Activated naive CD8-positive, alpha-beta T cell (primary cell): Measurements from ENCODE around the gene CSNK2B.
"Not testable (repeated sequence)": the region's sequence is repeated elsewhere in the genome, so short reads cannot be mapped to it uniquely, and the experiment has no call there.

ENCODE experiments used
- H3K27ac Mint-ChIP-seq: one replicate; pipeline ENCODE4 v1.8.0; 2021; ENCODE audit warnings: mixed read lengths
- H3K27me3 Mint-ChIP-seq: one replicate; pipeline ENCODE4 v1.8.0; 2021; ENCODE audit warnings: mixed read lengths
- H3K36me3 Mint-ChIP-seq: one replicate; pipeline ENCODE4 v1.8.0; 2021; ENCODE audit warnings: mixed read lengths
- H3K4me1 Mint-ChIP-seq: one replicate; pipeline ENCODE4 v1.8.0; 2021; ENCODE audit warnings: low read depth, mixed read lengths
- H3K4me3 Mint-ChIP-seq: one replicate; pipeline ENCODE4 v1.8.0; 2021; ENCODE audit warnings: mild to moderate bottlenecking, mixed read lengths
- H3K9me3 Mint-ChIP-seq: one replicate; pipeline ENCODE4 v1.8.0; 2021; ENCODE audit warnings: low read depth, mixed read lengths

CSNK2B gene

DNA sequence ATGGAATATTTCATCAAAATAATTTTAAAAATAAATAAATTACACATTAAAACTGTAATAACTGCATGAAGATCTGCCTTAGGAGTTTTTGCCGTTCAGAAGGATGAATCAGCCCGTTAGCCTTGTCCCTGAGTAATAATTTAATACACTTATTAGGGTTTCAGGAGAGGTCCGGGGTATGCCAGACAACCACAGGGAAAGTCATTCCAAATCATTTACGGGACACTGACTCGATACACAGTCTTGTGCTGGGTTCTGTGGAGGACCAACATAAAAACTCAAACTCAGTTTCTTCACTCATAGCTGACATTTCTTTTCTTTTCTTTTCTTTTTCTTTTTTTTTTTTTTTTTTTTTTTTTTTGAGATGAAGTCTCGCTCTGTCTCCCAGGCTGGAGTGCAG, 40.1 kb downstream of the CSNK2B start:
- Mint-ChIP-seq H3K4me3 (no peak overlapping the region), H3K9me3 (no peaks in the 10 kb centered on the region), H3K4me1 (peaks cover 25% of the 10 kb centered on the region), H3K27ac (no peak overlapping the region), H3K36me3 (peaks cover 2% of the 10 kb centered on the region), H3K27me3 (no peaks in the 10 kb centered on the region)

DNA sequence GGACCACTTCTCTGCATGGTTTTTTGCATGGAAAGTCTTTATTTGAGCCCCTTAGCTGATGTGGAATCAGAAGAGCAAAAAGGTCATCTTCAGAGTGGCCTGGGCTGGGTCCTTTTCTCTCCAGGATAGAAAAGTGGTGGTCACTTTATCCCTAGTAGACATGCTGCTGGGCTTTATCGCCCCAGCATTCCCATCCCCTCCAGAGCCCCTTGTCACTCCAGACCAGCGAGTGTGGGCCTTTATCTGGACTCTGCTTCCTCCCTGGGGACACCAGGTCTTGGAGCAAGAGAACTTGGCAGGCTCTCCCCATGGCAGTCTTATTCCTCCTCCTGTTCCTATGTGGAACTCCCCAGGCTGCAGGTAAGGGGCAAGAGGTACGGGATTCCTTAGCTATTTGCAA, 40.7 kb downstream of the CSNK2B start, which contains the start of gene LY6G6F:
Gene LY6G6F (plus strand): TSS at position 268 of the 400 bp plus-strand sequence. CDS start 41 bp downstream, at position 309.
- H3K4me3 Mint-ChIP-seq = no peak within 1 kb of the TSS
- H3K27me3 Mint-ChIP-seq = no peaks in the 10 kb centered on the region
- no peak within 1 kb of the TSS for H3K27ac Mint-ChIP-seq
- peaks cover 2% of the 10 kb centered on the region for H3K36me3 Mint-ChIP-seq
- no peaks in the 10 kb centered on the region for H3K9me3 Mint-ChIP-seq
- peaks cover 24% of the 10 kb centered on the region for H3K4me1 Mint-ChIP-seq

DNA sequence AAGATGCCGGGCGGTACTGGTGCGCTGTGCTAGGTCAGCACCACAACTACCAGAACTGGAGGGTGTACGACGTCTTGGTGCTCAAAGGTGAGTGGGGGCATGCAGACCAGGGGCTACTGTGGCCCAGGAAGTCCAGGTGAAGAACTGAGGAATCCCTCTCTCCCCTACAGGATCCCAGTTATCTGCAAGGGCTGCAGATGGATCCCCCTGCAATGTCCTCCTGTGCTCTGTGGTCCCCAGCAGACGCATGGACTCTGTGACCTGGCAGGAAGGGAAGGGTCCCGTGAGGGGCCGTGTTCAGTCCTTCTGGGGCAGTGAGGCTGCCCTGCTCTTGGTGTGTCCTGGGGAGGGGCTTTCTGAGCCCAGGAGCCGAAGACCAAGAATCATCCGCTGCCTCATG, 41.8 kb downstream of the CSNK2B start:
- no peaks in the 10 kb centered on the region for H3K9me3 Mint-ChIP-seq
- no peaks in the 10 kb centered on the region for H3K27me3 Mint-ChIP-seq
- peaks cover 2% of the 10 kb centered on the region for H3K36me3 Mint-ChIP-seq
- peaks cover 14% of the 10 kb centered on the region for H3K4me1 Mint-ChIP-seq
- no peak overlapping the region for H3K27ac Mint-ChIP-seq
- H3K4me3 Mint-ChIP-seq = no peak overlapping the region

DNA sequence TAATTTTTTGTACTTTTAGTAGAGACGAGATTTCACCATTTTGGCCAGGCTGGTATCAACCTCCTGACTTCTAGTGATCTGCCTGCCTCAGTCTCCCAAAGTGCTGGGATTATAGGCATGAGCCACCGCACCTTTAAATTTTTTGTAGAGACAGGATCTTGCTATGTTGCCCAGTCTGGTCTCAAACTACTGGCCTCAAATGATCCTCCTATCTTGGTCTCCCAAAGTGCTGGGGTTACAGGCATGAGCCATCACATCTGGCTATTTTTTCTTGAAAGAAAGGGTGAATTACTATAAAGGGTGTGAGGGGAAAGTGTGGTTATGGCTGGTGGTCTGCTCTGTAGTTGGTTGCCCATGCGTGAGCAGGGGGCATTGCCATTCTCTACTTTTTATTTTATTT, 42.3 kb downstream of the CSNK2B start:
- Mint-ChIP-seq H3K36me3 (peaks cover 2% of the 10 kb centered on the region), H3K9me3 (no peaks in the 10 kb centered on the region), H3K27me3 (no peaks in the 10 kb centered on the region), H3K27ac (no peak overlapping the region), H3K4me1 (peaks cover 14% of the 10 kb centered on the region), H3K4me3 (no peak overlapping the region)

DNA sequence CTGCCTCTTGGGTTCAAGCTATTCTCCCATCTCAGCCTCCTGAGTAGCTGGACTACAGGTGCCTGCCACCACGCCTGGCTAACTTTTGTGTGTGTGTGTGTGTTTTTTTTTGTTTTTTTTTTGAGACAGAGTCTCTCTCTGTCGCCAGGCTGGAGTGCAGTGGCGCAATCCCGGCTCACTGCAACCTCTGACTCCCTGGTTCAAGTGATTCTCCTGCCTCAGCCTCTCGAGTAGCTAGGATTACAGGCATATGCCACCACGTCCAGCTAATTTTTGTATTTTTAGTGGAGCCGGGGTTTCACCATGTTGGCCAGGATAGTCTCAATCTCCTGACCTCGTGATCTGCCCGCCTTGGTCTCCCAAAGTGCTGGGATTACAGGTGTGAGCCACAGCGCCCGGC, 43.3 kb downstream of the CSNK2B start:
- not testable (repeated sequence) for H3K4me3 Mint-ChIP-seq, H3K27me3 Mint-ChIP-seq, H3K9me3 Mint-ChIP-seq, H3K36me3 Mint-ChIP-seq, H3K27ac Mint-ChIP-seq
- H3K4me1 Mint-ChIP-seq = peaks cover 14% of the 10 kb centered on the region

DNA sequence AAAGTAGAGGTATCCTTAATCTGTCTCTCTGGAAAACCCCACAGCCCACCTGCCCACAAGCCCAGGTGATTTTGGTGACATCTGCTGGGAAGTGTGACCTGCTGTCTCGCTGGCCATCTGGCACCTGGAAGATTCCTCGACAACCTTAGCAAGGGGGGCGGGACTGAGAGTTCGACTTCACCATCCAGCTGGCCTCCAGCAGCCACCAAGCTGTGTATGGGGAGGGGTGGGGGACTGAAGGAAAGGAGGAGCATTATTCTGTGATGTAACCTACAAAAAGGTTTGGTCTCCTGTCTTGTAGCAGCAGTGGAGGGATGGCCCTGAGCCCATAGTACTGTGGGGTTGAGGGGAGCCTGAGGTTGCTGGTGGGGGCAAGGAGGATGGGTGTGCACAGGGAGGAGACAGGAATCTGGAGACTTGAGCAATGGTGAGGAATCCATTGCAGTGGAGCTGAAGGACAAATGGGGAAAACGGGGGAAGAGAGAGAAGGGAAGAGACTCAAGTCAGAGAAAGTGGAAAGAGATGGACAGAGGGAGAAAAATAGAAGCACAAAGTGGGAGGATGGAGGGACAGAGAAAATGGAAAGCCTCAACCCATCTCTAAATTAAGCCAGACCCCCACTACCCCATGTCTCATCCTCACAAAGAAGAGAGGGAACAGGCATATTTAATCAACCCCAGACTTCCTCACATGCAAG, 44.8 kb downstream of the CSNK2B start:
- Mint-ChIP-seq H3K27ac (no peak overlapping the region), H3K36me3 (no peaks in the 10 kb centered on the region), H3K27me3 (no peaks in the 10 kb centered on the region), H3K4me1 (peaks cover 17% of the 10 kb centered on the region), H3K9me3 (no peaks in the 10 kb centered on the region), H3K4me3 (no peak overlapping the region)

DNA sequence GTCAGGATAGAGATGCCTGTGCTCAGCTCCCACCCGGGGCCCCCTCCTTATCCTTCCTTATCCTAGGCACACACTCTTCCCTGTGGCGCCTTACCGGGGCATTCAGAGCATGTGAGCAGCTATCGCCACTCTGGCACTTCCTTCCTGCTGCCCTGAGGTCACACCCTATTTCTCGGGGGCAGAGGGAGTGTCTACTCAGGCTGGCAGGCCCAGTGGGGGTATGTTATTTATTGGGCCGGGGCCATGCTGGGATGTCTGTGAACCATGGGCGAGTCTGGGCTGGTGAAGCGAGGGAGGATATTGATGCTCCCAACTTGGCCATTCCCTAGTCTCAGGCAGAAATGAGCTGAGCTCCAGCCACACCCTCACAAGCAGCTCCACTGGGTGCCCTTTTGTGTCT, 45.4 kb downstream of the CSNK2B start:
- H3K27me3 Mint-ChIP-seq = no peaks in the 10 kb centered on the region
- H3K9me3 Mint-ChIP-seq = no peaks in the 10 kb centered on the region
- H3K4me1 Mint-ChIP-seq = peaks cover 17% of the 10 kb centered on the region
- no peaks in the 10 kb centered on the region for H3K36me3 Mint-ChIP-seq
- H3K27ac Mint-ChIP-seq = no peak overlapping the region
- H3K4me3 Mint-ChIP-seq = no peak overlapping the region

DNA sequence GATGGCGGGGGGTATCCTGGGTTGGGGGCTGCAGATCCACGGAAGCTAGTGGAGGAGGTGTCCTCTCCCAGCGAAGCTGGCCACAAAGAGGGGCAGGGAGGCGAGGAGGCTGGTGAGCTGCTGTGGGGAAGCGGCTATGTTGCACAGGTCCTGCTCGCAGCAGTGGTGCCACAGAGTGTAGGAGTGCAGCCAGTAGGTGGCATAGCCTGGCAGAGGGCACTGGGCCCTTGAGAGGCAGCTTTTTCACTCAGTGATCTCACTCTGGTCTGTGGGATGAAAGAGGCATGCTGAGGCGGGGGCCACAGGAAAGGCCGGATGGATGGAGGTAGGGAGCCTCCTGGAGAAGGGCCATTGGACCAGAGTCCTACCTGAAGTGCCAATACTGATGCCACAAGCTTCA, 46.4 kb downstream of the CSNK2B start:
- peaks cover 17% of the 10 kb centered on the region for H3K4me1 Mint-ChIP-seq
- H3K36me3 Mint-ChIP-seq = no peaks in the 10 kb centered on the region
- H3K4me3 Mint-ChIP-seq = no peak overlapping the region
- no peak overlapping the region for H3K27ac Mint-ChIP-seq
- H3K9me3 Mint-ChIP-seq = no peaks in the 10 kb centered on the region
- H3K27me3 Mint-ChIP-seq = no peaks in the 10 kb centered on the region

DNA sequence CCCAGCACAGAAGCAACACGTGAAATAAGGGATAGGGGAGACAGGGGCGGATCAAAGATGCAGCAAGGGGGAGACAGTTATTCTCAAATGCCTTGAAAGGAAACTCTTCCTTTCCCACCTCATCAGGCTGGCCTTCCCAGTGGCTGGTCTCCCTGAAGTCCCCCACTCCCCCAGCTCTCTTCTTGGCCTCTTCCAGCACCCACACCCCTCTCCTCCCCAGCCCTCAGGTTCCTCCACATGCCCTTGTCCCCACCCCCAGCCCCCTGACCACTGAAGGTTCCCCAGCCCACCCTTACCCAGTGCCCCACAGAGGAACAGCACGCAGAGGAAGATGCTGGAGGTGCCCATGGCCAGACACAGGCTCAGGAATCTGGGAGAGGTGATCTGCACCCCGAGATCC, 47.6 kb downstream of the CSNK2B start:
- Mint-ChIP-seq H3K9me3 (no peaks in the 10 kb centered on the region), H3K27me3 (no peaks in the 10 kb centered on the region), H3K4me3 (no peak overlapping the region), H3K36me3 (no peaks in the 10 kb centered on the region), H3K4me1 (peaks cover 17% of the 10 kb centered on the region), H3K27ac (no peak overlapping the region)

DNA sequence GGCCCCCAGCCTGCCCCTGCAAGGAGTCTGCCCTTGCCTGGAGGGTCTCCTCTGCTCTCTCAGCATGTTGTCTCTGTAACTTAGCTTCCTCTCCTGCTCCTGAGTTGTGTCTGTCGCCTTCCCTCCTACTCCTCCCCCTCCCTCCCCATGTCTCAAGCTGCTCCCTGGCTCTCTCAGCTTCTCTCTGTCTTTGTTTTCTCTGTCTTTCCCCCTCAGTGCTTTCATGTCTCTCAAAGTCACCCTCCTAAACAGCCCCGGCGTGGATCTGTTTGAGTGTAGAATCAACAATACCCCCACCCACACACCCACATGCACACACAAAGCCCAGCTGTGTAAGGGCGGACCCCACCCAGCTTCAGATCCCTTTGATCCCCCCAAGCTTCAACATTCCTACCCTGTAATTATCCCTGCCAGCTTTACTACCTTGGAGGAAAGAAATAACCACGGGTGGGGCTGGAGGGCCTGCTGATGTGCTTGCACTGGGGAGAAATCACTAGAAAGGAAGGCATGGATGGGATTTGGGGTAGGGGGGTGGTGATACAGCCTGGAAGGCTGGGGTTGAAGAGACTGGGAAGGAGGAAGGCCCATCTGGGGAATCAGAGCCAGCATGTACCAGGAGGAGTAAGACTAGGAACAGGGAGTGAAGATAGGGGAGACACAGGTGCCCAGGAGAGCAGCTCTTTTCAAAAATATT, 48.3 kb downstream of the CSNK2B start:
- Mint-ChIP-seq H3K27me3 (no peaks in the 10 kb centered on the region), H3K36me3 (no peaks in the 10 kb centered on the region), H3K4me1 (peaks cover 17% of the 10 kb centered on the region), H3K4me3 (no peak overlapping the region), H3K27ac (no peak overlapping the region), H3K9me3 (no peaks in the 10 kb centered on the region)

DNA sequence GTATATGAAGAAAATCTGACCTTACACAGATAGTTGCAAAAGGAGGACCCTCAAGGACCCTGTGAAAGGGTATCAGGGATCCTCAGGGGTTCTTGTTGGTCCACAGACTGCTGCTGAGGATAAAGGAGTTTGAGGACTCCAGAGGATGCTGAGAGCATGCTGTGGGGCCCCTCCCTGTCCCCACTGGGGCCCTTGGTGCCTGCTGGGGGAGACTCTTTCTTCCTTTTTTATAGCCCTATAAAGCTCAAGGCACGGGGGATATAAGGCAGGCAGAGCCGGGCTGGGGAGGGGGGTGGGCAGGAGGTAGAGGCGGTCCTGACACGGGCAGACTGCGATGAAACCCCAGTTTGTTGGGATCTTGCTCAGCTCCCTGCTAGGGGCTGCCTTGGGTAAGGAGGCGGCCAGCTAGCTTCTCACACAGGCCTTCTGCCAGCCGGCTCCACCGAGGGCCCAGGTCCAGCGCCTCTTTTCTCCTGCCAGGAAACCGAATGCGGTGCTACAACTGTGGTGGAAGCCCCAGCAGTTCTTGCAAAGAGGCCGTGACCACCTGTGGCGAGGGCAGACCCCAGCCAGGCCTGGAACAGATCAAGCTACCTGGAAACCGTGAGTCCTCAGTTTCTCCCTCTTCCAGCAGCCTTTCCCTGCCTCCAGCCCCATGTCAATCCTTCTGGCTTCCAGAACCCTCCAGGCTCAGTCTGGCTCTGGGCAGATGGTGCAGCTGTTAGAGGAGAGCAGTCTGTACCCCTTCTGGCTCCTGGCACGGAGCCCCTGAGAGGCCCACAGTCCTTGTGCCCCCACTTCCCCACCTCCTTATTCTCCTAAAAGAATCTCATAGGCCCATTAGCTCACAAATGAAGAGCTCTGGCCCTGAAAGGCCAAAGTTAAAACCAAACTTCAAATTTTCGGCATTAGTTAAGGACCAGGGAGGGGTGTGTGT, 49.4 kb downstream of the CSNK2B start, which contains the start of gene LY6G6D:
Gene LY6G6D (plus strand): TSS at position 327 of the 937 bp plus-strand sequence. CDS start 8 bp downstream, at position 335.
- H3K4me1 Mint-ChIP-seq = peaks cover 17% of the 10 kb centered on the region
- no peaks in the 10 kb centered on the region for H3K9me3 Mint-ChIP-seq
- no peaks in the 10 kb centered on the region for H3K36me3 Mint-ChIP-seq
- H3K4me3 Mint-ChIP-seq = no peak within 1 kb of the TSS
- no peak within 1 kb of the TSS for H3K27ac Mint-ChIP-seq
- no peaks in the 10 kb centered on the region for H3K27me3 Mint-ChIP-seq

DNA sequence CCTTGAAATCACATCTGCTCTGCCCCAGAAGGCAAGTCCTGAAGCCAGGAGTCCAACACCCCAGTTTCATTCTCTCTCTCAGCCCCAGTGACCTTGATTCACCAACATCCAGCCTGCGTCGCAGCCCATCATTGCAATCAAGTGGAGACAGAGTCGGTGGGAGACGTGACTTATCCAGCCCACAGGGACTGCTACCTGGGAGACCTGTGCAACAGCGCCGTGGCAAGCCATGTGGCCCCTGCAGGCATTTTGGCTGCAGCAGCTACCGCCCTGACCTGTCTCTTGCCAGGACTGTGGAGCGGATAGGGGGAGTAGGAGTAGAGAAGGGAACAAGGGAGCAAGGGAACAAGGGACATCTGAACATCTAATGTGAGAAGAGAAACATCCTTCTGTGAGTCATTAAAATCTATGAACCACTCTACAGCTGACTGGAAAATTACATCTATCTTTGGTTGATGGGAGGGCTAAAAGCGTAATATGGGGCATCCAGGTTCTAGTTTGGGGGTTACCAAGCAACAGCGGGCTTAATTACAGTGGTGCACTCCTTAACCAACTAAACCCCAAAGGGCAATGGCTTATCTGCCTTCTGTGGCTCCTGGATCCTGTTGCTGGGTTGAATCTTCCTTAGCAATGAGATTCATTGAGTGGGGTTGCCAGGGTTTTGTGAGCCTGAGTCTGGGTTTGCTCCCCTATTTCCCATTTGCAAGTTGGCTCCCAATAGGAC, 51.8 kb downstream of the CSNK2B start:
- H3K36me3 Mint-ChIP-seq = no peaks in the 10 kb centered on the region
- H3K4me1 Mint-ChIP-seq = peaks cover 10% of the 10 kb centered on the region
- H3K9me3 Mint-ChIP-seq = no peaks in the 10 kb centered on the region
- no peak overlapping the region for H3K4me3 Mint-ChIP-seq
- no peaks in the 10 kb centered on the region for H3K27me3 Mint-ChIP-seq
- H3K27ac Mint-ChIP-seq = no peak overlapping the region

DNA sequence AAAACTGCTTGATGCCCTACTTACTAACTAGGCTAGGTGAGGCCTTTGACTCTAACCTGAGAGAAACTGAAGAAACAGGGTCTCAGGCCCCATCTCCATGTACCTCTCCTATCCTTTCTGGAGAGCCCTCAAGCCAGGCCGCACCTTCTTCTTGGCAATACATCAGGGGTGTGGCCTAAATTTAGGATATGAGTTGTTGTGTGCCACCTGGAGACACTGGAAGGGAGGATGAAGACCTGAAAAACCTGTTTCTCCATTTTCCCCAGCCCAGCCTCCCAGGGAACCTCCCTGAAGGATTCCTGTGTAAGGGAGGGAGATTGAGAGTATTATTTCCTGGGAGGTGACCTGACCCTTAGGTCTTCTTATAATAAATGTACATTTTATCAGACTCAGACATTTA, 52.4 kb downstream of the CSNK2B start:
- Mint-ChIP-seq H3K36me3 (no peaks in the 10 kb centered on the region), H3K4me3 (no peak overlapping the region), H3K9me3 (no peaks in the 10 kb centered on the region), H3K4me1 (peaks cover 10% of the 10 kb centered on the region), H3K27ac (no peak overlapping the region), H3K27me3 (no peaks in the 10 kb centered on the region)

DNA sequence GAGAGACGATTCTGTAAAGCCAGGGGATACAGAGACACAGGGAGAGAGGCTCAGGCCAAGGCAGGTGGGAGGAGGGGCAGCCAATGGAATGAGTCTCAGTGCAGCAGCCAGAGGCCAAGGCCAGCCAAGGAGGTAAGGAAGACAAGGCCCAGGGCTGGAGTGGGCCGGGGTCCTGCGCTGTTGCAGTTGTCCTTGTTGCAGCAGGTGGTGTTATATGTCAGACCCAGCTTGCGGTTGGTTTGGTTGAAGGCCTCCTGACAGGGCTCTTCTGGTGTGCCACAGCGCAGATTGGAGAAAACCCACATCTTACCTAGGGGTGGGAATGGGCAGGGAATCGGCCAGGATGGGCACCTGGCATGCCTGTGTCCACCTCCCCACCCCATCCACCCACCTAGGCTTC, 53.1 kb downstream of the CSNK2B start:
- Mint-ChIP-seq H3K27me3 (no peaks in the 10 kb centered on the region), H3K36me3 (no peaks in the 10 kb centered on the region), H3K4me1 (peaks cover 11% of the 10 kb centered on the region), H3K9me3 (no peaks in the 10 kb centered on the region), H3K27ac (no peak overlapping the region), H3K4me3 (no peak overlapping the region)
